Fibroblast of the aortic adventitia (primary cell): ENCODE measurements around the gene DAPK2. TPM values are rescaled to one million over a fixed set of nuclear protein-coding genes. Genes with fewer than 3 reads are reported as not detected.

Source experiments
- DNase-seq: peaks from one replicate; pipeline ENCODE4 v3.0.0-alpha.2; 2010; ENCODE audit warnings: low read depth
- H3K4me3 ChIP-seq: 2 replicates; pipeline ENCODE4 v1.5.1; 2011; ENCODE audit warnings: low read depth, mild to moderate bottlenecking, control low read depth, low read length, moderate library complexity
- CTCF ChIP-seq: IDR thresholded peaks from 2 replicates; pipeline ENCODE4 v1.5.1; 2011; ENCODE audit warnings: mild to moderate bottlenecking, low read length, control low read depth, inconsistent platforms; ENCODE audit not compliant: insufficient read depth
- total RNA-seq: library from RNA; depleted of rRNA; stranded (reverse); fragments of >200 nt; gene quantifications from 2 replicates; pipeline ENCODE4 v1.2.3, GENCODE V29; 2012; ENCODE audit warnings: low replicate concordance

DAPK2 gene
- total RNA-seq, 1 donor, result 3.7 TPM

GRCh38 chr15:63994073-63994600 lies 52.1 kb downstream of the DAPK2 start:
- no peak for TF ChIP-seq CTCF
- H3K4me3 ChIP-seq, result no peak overlapping the region
- DNase-seq, result no peak

GRCh38 chr15:63992300-63992699 lies 54.0 kb downstream of the DAPK2 start:
- no peak overlapping the region for H3K4me3 ChIP-seq
- no peak for TF ChIP-seq CTCF
- DNase-seq, result no peak

GRCh38 chr15:63991706-63992105 lies 54.6 kb downstream of the DAPK2 start:
- no peak for TF ChIP-seq CTCF
- H3K4me3 ChIP-seq, result no peak overlapping the region
- DNase-seq, result no peak

- TF ChIP-seq CTCF, result no peak
- DNase-seq, result no peak
- H3K4me3 ChIP-seq, result no peak overlapping the region
Measured at GRCh38 chr15:63990454-63990853, 55.8 kb downstream of the DAPK2 start.

GRCh38 chr15:63987796-63988378 lies 58.4 kb downstream of the DAPK2 start:
- DNase-seq, result no peak
- no peak for TF ChIP-seq CTCF
- H3K4me3 ChIP-seq, result no peak overlapping the region

- no peak overlapping the region for H3K4me3 ChIP-seq
- no peak for DNase-seq
- TF ChIP-seq CTCF, result no peak
Measured at GRCh38 chr15:63986751-63987341, 59.4 kb downstream of the DAPK2 start.
